ENCODE data around the gene HNRNPC. TPM values are rescaled to one million over a fixed set of nuclear protein-coding genes. Genes with fewer than 3 reads are reported as not detected.
A peak's percentile ranks its signal among the peaks of the same experiment; 100 is the strongest.
"Not testable (repeated sequence)": the region's sequence is repeated elsewhere in the genome, so short reads cannot be mapped to it uniquely, and the experiment has no call there.

Gene HNRNPC
- total RNA-seq, 2 donors from 2014 or later = 1,220 to 1,492 TPM

DNA sequence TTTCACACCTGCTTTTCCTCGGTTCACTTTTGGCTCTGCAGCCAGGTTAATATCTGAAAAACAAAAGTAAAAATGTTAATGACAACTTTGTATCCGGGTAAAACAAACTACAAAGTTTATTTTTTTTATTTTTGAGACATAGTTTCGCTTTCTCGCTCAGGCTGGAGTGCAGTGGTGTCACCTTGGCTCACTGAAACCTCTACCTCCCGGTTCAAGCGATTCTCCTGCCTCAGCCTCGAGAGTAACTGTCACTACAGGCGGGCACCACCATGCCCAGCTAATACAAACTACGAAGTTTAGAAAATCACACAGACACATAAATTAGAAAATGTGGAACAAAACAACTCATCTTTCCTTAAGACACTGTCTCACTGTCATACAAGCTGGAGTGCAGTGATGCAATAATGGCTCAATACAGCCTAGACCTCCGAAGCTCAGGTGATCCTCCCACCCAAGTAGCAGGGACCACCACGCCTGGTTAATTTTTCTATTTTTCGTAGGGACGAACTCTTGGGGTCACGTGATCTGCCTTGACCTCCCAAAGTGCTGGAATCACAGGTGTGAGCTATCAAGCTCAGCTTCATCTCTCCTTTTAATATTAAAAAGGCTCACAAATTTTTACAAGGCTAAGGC lies 38.1 kb downstream of the HNRNPC start:
- H3K4me3 Mint-ChIP-seq = peak overlapping the region; percentile 59 to 81
- H3K36me3 Mint-ChIP-seq (ENCODE audit: insufficient read depth in 2 of 2) = peaks cover 21 to 69% of the 10 kb centered on the region in 2 donors
- DNase-seq = peak in 1 of 2 donors; percentile 14
- H3K9me3 Mint-ChIP-seq = no peaks in the 10 kb centered on the region
- H3K4me1 Mint-ChIP-seq (ENCODE audit: low read depth) = peaks cover 88% of the 10 kb centered on the region
- peak; percentile 38 to 41 for ATAC-seq (replicated peaks in 1 of 2)
- H3K27me3 Mint-ChIP-seq (ENCODE audit: low read depth) = no peaks in the 10 kb centered on the region
- H3K27ac Mint-ChIP-seq = peak overlapping the region; percentile 93

DNA sequence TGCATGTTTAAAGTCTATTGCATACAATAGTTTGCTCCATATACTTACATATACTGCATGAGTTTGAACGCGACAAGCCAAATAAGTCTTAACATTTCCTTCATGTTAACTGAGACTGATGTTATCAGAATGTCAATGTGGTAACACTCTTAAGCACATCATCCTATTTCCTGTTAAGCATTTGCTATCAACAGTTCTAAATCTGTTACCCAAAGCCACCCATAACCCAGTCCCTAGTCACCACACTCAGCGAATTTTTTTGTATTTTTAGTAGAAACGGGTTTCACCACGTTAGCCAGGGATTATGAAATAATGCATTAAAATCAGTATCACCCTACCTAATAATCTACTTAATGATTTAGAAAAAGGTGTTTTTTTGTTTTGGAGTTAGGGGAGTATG lies 39.4 kb downstream of the HNRNPC start:
- peak overlapping the region; percentile 93 for H3K27ac Mint-ChIP-seq
- peaks cover 21 to 63% of the 10 kb centered on the region in 2 donors for H3K36me3 Mint-ChIP-seq (ENCODE audit: insufficient read depth in 2 of 2)
- peak; percentile 79 to 81 for ATAC-seq (replicated peaks in 1 of 2)
- no peaks in the 10 kb centered on the region for H3K27me3 Mint-ChIP-seq (ENCODE audit: low read depth)
- peaks cover 78% of the 10 kb centered on the region for H3K4me1 Mint-ChIP-seq (ENCODE audit: low read depth)
- H3K9me3 Mint-ChIP-seq = no peaks in the 10 kb centered on the region
- H3K4me3 Mint-ChIP-seq = peak overlapping the region; percentile 59 to 81
- no peak for DNase-seq

DNA sequence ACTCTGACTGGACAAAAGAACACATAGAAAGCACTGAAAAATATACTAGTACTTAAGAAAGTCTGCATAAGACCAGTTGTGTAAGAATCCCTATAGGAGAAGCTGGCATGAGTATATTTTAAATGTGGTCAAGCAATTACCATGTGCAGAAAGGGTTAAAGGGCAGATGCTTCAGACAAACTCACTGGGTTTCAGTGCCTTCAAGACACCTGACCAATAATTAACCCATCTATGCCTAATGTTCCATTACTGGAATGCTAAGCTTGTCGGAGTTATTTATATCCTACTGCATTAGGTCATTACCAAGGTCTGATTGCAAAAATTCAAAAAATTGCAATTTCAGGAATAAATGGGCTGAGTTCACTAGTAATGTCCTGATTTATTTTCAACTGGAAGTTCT lies 41.3 kb downstream of the HNRNPC start:
- ATAC-seq (replicated peaks in 1 of 2) (no peak), DNase-seq (no peak)
- Mint-ChIP-seq H3K9me3 (no peaks in the 10 kb centered on the region), H3K4me1 (ENCODE audit: low read depth) (peaks cover 79% of the 10 kb centered on the region), H3K27ac (peak overlapping the region; percentile 70), H3K4me3 (no peak overlapping the region), H3K27me3 (ENCODE audit: low read depth) (no peaks in the 10 kb centered on the region), H3K36me3 (ENCODE audit: insufficient read depth in 2 of 2) (peaks cover 23 to 69% of the 10 kb centered on the region in 2 donors)

DNA sequence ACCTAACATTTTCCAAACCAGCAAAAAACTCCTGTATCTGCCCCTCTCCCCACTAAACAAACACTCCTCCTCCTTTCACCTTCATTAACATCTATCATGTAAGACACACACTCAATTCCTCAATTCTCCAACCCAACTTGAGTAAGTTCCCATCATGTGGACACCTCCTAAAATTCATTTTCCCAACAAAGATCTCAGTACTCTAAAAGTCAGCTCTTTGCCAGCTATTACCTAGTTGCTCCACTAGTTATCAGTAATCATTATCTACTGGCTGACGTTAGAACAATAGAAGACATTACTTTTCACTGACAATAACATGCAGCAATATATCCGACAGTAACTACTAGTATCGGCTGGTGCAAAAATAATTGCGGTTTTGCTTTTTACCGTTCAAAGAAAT lies 42.1 kb downstream of the HNRNPC start:
- Mint-ChIP-seq H3K9me3 (no peaks in the 10 kb centered on the region), H3K27ac (peak overlapping the region; percentile 70), H3K27me3 (ENCODE audit: low read depth) (no peaks in the 10 kb centered on the region), H3K36me3 (ENCODE audit: insufficient read depth in 2 of 2) (peaks cover 23 to 76% of the 10 kb centered on the region in 2 donors), H3K4me1 (ENCODE audit: low read depth) (peaks cover 79% of the 10 kb centered on the region), H3K4me3 (no peak overlapping the region)
- DNase-seq (no peak), ATAC-seq (replicated peaks in 1 of 2) (no peak)

DNA sequence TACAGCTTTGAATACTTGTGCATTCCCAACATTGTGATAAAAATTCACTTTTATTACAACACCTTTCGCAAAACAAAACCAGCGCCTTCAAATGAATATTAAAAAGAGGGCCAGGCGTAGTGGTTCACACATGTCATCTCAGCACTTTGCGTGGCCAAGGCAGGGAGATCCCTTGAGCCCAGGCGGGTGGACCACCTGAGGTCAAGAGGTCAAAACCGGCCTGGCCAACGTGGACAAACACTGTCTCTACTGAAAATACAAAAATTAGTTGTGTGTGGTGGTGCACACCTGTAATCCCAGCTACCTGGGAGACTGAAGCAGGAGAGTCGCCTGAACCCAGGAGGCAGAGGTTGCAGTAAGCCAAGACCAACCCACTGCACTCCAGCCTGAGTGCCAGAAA lies 42.8 kb downstream of the HNRNPC start:
- no peak for DNase-seq
- ATAC-seq (replicated peaks in 1 of 2) = no peak
- Mint-ChIP-seq H3K4me3 (no peak overlapping the region), H3K4me1 (ENCODE audit: low read depth) (peaks cover 79% of the 10 kb centered on the region), H3K36me3 (ENCODE audit: insufficient read depth in 2 of 2) (peaks cover 19 to 76% of the 10 kb centered on the region in 2 donors), H3K9me3 (no peaks in the 10 kb centered on the region), H3K27ac (no peak overlapping the region), H3K27me3 (ENCODE audit: low read depth) (no peaks in the 10 kb centered on the region)

DNA sequence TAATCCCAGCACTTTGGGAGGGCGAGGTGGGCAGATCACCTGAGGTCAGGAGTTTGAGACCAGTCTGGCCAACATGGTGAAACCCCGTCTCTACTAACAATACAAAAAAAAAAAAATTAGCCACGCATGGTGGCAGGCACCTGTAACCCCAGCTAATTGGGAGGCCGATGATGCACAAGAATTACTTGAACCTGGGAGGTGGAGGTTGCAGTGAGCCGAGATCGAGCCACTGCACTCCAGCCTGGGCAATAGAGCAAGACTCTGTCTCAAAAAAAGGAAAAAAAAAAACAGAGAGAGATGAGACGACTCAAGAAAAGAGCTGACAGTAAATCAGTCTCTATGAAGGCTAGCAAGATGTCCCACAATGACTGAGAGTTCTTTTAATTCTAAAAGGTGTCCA lies 44.1 kb downstream of the HNRNPC start:
- peaks cover 79% of the 10 kb centered on the region for H3K4me1 Mint-ChIP-seq (ENCODE audit: low read depth)

GRCh38 chr14:21220874-21221477 lies 48.3 kb downstream of the HNRNPC start:
- ATAC-seq (replicated peaks in 1 of 2) (peak; percentile 52 to 66), DNase-seq (no peak)
- Mint-ChIP-seq H3K4me3 (peak overlapping the region; percentile 54 to 61), H3K9me3 (no peaks in the 10 kb centered on the region), H3K36me3 (ENCODE audit: insufficient read depth in 2 of 2) (peaks cover 18 to 63% of the 10 kb centered on the region in 2 donors), H3K27me3 (ENCODE audit: low read depth) (no peaks in the 10 kb centered on the region), H3K4me1 (ENCODE audit: low read depth) (peaks cover 86% of the 10 kb centered on the region), H3K27ac (peak overlapping the region; percentile 34)

More for the DNA sequence above, 44.1 kb downstream of the HNRNPC start:
- ATAC-seq (replicated peaks in 1 of 2); DNase-seq; H3K27me3 Mint-ChIP-seq (ENCODE audit: low read depth); H3K4me3 Mint-ChIP-seq; H3K27ac Mint-ChIP-seq; H3K9me3 Mint-ChIP-seq: not testable (repeated sequence)
- H3K36me3 Mint-ChIP-seq (ENCODE audit: insufficient read depth in 2 of 2) = peaks cover 20 to 77% of the 10 kb centered on the region in 2 donors

DNA sequence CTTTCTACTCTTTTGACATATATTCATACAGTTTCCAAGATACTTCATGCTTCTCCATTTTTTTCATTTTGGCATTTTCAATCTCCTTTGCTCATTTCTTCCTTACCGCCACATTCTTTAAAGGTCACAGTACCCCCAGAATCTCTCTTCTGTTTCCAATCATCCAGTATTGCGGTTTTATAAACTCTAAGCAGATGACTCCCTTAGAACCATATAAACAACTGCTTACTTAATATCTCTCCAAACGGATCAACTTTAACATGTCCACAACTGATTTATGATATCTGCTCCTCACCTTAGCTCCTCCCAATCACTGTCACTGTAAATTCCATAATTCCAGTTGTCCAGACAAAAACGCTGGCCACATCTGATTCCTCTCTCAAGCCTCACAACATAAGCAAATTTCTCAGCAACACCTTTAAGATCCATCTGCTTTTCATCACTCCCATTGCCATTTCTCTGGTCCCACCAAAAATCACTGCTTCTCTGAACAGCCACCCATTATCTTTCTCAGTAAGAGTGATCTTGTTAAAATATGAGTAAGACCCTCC lies 49.6 kb downstream of the HNRNPC start:
- Mint-ChIP-seq H3K27ac (peak overlapping the region; percentile 34), H3K4me1 (ENCODE audit: low read depth) (peaks cover 98% of the 10 kb centered on the region), H3K36me3 (ENCODE audit: insufficient read depth in 2 of 2) (peaks cover 18 to 73% of the 10 kb centered on the region in 2 donors), H3K4me3 (peak overlapping the region in 1 of 2 donors; percentile 37), H3K27me3 (ENCODE audit: low read depth) (no peaks in the 10 kb centered on the region), H3K9me3 (no peaks in the 10 kb centered on the region)
- DNase-seq = no peak
- ATAC-seq (replicated peaks in 1 of 2) = no peak

GRCh38 chr14:21219120-21219519 lies 50.1 kb downstream of the HNRNPC start:
- Mint-ChIP-seq H3K4me1 (ENCODE audit: low read depth) (peaks cover 98% of the 10 kb centered on the region), H3K27me3 (ENCODE audit: low read depth) (no peaks in the 10 kb centered on the region), H3K36me3 (ENCODE audit: insufficient read depth in 2 of 2) (peaks cover 17 to 73% of the 10 kb centered on the region in 2 donors), H3K9me3 (no peaks in the 10 kb centered on the region), H3K27ac (peak overlapping the region; percentile 34), H3K4me3 (peak overlapping the region in 1 of 2 donors; percentile 37)
- DNase-seq (no peak), ATAC-seq (replicated peaks in 1 of 2) (no peak)

GRCh38 chr14:21215879-21216251 lies 53.4 kb downstream of the HNRNPC start:
- peaks cover 77% of the 10 kb centered on the region for H3K4me1 Mint-ChIP-seq (ENCODE audit: low read depth)
- ATAC-seq (replicated peaks in 1 of 2) (no peak), DNase-seq (no peak)
- H3K36me3 Mint-ChIP-seq (ENCODE audit: insufficient read depth in 2 of 2) = peaks cover 18 to 68% of the 10 kb centered on the region in 2 donors
- H3K4me3 Mint-ChIP-seq = peak overlapping the region; percentile 58 to 83
- H3K9me3 Mint-ChIP-seq = no peaks in the 10 kb centered on the region
- H3K27me3 Mint-ChIP-seq (ENCODE audit: low read depth) = no peaks in the 10 kb centered on the region
- peak overlapping the region; percentile 99 for H3K27ac Mint-ChIP-seq

DNA sequence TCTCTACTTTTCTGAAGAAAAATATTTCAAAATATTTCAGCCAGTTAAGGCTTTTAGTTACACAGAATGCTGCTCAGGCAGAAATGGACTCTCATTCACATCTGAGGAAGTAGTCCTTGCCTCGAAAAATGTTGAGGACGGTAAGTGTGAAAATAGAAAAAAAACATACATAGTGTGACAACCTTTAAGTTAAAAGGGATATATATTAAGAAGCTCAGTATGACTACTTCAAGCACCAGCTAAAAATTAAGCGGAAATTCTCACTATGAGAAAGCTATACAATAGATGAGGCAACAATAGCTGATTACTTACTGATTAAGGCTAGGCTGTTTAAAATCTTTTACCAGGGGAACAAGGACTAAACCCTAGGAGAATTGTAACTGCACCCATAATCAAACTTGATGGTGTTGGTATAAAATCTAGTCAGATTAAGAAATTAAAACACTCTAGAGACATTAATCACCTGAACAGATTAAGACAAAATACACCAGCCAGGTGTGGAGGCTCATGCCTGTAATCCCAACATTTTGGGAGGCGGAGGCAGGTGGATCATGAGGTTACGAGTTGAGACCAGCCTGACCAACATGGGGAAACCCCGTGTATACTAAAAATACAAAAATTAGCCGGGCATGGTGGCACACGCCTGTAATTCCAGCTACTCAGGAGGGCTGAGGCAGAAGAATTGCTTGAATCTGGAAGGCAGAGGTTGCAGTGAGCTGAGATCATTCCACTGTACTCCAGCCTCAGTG lies 53.9 kb downstream of the HNRNPC start:
- Mint-ChIP-seq H3K27me3 (ENCODE audit: low read depth) (no peaks in the 10 kb centered on the region), H3K4me3 (peak overlapping the region; percentile 58 to 83), H3K27ac (peak overlapping the region; percentile 99), H3K4me1 (ENCODE audit: low read depth) (peaks cover 71% of the 10 kb centered on the region), H3K36me3 (ENCODE audit: insufficient read depth in 2 of 2) (peaks cover 16 to 67% of the 10 kb centered on the region in 2 donors), H3K9me3 (no peaks in the 10 kb centered on the region)
- DNase-seq (no peak), ATAC-seq (replicated peaks in 1 of 2) (peak; percentile 30 to 61)

GRCh38 chr14:21213652-21214051 lies 55.6 kb downstream of the HNRNPC start:
- no peak for ATAC-seq (replicated peaks in 1 of 2)
- no peaks in the 10 kb centered on the region for H3K9me3 Mint-ChIP-seq
- no peak for DNase-seq
- H3K27ac Mint-ChIP-seq = peak overlapping the region; percentile 99
- H3K4me3 Mint-ChIP-seq = no peak overlapping the region
- peaks cover 56% of the 10 kb centered on the region for H3K4me1 Mint-ChIP-seq (ENCODE audit: low read depth)
- H3K27me3 Mint-ChIP-seq (ENCODE audit: low read depth) = no peaks in the 10 kb centered on the region
- peaks cover 10 to 64% of the 10 kb centered on the region in 2 donors for H3K36me3 Mint-ChIP-seq (ENCODE audit: insufficient read depth in 2 of 2)

- not testable (repeated sequence) for H3K9me3 Mint-ChIP-seq; H3K27me3 Mint-ChIP-seq (ENCODE audit: low read depth); DNase-seq; H3K4me3 Mint-ChIP-seq; H3K27ac Mint-ChIP-seq; ATAC-seq (replicated peaks in 1 of 2)
- Mint-ChIP-seq H3K36me3 (ENCODE audit: insufficient read depth in 2 of 2) (peaks cover 14 to 69% of the 10 kb centered on the region in 2 donors), H3K4me1 (ENCODE audit: low read depth) (peaks cover 49% of the 10 kb centered on the region)
Measured at GRCh38 chr14:21212824-21213223, 56.4 kb downstream of the HNRNPC start.

Measured in activated T-cell treated with anti-CD3 and anti-CD28 coated beads, Interleukin-2, amount 50 U/mL, for 72 hours (primary cell).